ENCODE data around the gene OR4F6. TPM values are rescaled to one million over a fixed set of nuclear protein-coding genes. Genes with fewer than 3 reads are reported as not detected.
"Not testable (repeated sequence)": the region's sequence is repeated elsewhere in the genome, so short reads cannot be mapped to it uniquely, and the experiment has no call there.

OR4F6 gene, protein sequence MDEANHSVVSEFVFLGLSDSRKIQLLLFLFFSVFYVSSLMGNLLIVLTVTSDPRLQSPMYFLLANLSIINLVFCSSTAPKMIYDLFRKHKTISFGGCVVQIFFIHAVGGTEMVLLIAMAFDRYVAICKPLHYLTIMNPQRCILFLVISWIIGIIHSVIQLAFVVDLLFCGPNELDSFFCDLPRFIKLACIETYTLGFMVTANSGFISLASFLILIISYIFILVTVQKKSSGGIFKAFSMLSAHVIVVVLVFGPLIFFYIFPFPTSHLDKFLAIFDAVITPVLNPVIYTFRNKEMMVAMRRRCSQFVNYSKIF
- total RNA-seq = not detected
- polyA plus RNA-seq = not detected

DNA sequence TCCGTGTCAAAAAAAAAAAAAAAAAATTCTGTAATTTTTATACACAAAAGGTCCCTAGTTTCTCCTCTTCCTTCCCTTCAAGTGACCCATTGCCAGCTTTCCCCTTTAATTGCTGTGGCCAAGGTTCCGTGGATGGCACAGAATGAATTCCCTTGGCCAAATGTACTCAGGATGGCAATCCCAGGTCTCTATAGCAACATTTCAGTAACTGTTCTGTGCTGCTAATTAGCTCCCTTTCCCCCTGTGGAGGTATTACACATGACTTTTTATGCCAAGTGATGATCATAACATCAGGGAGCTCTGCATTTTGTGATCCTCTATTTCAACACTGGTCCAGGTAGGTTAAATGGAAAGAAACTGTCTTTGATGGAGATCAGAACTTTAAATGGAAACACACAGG lies at the start of gene OR4F6:
Gene OR4F6 (plus strand): TSS at position 301 of the 400 bp plus-strand sequence. CDS start 2,211 bp downstream, outside the sequence.
- no peak for DNase-seq (ENCODE audit: low spot score)
- Histone ChIP-seq H3K27ac (ENCODE audit: low read depth in 1 of 2, low read length in 2 of 2) (no peak within 1 kb of the TSS), H3K9me3 (ENCODE audit: control insufficient read depth in 4 of 4, low read length in 3 of 4) (no peaks in the 10 kb centered on the region), H3K4me3 (ENCODE audit: low read depth in 1 of 3, low read length in 3 of 3) (no peak within 1 kb of the TSS), H3K9ac (ENCODE audit: low read depth in 1 of 2, low read length in 2 of 2) (no peak within 1 kb of the TSS), H3K27me3 (ENCODE audit: control insufficient read depth in 4 of 4, insufficient read depth in 4 of 4, low read length in 3 of 4) (peaks cover 0 to 7% (median 2%) of the 10 kb centered on the region in 4 donors), H3K36me3 (ENCODE audit: control insufficient read depth in 4 of 4, insufficient read depth in 3 of 4, low read depth in 1 of 4, low read length in 3 of 4) (no peaks in the 10 kb centered on the region), H3K4me1 (ENCODE audit: control insufficient read depth in 4 of 4, insufficient read depth in 4 of 4, low read length in 3 of 4) (no peaks in the 10 kb centered on the region)
- no peak for TF ChIP-seq RAD21 (IDR thresholded peaks at IDR 0.05)
- TF ChIP-seq SP1 (IDR thresholded peaks at IDR 0.05) = no peak
- TF ChIP-seq, protein P1, sequence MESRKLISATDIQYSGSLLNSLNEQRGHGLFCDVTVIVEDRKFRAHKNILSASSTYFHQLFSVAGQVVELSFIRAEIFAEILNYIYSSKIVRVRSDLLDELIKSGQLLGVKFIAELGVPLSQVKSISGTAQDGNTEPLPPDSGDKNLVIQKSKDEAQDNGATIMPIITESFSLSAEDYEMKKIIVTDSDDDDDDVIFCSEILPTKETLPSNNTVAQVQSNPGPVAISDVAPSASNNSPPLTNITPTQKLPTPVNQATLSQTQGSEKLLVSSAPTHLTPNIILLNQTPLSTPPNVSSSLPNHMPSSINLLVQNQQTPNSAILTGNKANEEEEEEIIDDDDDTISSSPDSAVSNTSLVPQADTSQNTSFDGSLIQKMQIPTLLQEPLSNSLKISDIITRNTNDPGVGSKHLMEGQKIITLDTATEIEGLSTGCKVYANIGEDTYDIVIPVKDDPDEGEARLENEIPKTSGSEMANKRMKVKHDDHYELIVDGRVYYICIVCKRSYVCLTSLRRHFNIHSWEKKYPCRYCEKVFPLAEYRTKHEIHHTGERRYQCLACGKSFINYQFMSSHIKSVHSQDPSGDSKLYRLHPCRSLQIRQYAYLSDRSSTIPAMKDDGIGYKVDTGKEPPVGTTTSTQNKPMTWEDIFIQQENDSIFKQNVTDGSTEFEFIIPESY (IDR thresholded peaks at IDR 0.05) = no peak
- no peak for TF ChIP-seq GABPA (IDR thresholded peaks at IDR 0.05 in 1 of 2, conservative IDR thresholded peaks at IDR 0.05 in 1 of 2)
- TF ChIP-seq RXRA (IDR thresholded peaks at IDR 0.05) = no peak
- no peak for TF ChIP-seq HNF4A (conservative IDR thresholded peaks at IDR 0.05)
- TF ChIP-seq, protein P2, sequence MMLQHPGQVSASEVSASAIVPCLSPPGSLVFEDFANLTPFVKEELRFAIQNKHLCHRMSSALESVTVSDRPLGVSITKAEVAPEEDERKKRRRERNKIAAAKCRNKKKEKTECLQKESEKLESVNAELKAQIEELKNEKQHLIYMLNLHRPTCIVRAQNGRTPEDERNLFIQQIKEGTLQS (IDR thresholded peaks at IDR 0.05) = no peak
- no peak for TF ChIP-seq NR2F2 (IDR thresholded peaks at IDR 0.05)
- TF ChIP-seq HNF4G (IDR thresholded peaks at IDR 0.05) = no peak
- TF ChIP-seq, protein P3, sequence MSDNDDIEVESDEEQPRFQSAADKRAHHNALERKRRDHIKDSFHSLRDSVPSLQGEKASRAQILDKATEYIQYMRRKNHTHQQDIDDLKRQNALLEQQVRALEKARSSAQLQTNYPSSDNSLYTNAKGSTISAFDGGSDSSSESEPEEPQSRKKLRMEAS (IDR thresholded peaks at IDR 0.05) = no peak
- TF ChIP-seq, protein P4, sequence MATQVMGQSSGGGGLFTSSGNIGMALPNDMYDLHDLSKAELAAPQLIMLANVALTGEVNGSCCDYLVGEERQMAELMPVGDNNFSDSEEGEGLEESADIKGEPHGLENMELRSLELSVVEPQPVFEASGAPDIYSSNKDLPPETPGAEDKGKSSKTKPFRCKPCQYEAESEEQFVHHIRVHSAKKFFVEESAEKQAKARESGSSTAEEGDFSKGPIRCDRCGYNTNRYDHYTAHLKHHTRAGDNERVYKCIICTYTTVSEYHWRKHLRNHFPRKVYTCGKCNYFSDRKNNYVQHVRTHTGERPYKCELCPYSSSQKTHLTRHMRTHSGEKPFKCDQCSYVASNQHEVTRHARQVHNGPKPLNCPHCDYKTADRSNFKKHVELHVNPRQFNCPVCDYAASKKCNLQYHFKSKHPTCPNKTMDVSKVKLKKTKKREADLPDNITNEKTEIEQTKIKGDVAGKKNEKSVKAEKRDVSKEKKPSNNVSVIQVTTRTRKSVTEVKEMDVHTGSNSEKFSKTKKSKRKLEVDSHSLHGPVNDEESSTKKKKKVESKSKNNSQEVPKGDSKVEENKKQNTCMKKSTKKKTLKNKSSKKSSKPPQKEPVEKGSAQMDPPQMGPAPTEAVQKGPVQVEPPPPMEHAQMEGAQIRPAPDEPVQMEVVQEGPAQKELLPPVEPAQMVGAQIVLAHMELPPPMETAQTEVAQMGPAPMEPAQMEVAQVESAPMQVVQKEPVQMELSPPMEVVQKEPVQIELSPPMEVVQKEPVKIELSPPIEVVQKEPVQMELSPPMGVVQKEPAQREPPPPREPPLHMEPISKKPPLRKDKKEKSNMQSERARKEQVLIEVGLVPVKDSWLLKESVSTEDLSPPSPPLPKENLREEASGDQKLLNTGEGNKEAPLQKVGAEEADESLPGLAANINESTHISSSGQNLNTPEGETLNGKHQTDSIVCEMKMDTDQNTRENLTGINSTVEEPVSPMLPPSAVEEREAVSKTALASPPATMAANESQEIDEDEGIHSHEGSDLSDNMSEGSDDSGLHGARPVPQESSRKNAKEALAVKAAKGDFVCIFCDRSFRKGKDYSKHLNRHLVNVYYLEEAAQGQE (IDR thresholded peaks at IDR 0.05) = no peak
- TF ChIP-seq, protein P5, sequence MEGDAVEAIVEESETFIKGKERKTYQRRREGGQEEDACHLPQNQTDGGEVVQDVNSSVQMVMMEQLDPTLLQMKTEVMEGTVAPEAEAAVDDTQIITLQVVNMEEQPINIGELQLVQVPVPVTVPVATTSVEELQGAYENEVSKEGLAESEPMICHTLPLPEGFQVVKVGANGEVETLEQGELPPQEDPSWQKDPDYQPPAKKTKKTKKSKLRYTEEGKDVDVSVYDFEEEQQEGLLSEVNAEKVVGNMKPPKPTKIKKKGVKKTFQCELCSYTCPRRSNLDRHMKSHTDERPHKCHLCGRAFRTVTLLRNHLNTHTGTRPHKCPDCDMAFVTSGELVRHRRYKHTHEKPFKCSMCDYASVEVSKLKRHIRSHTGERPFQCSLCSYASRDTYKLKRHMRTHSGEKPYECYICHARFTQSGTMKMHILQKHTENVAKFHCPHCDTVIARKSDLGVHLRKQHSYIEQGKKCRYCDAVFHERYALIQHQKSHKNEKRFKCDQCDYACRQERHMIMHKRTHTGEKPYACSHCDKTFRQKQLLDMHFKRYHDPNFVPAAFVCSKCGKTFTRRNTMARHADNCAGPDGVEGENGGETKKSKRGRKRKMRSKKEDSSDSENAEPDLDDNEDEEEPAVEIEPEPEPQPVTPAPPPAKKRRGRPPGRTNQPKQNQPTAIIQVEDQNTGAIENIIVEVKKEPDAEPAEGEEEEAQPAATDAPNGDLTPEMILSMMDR (IDR thresholded peaks at IDR 0.05; ENCODE audit: low read depth, low read length, missing input control) = no peak
- TF ChIP-seq TAF1 (conservative IDR thresholded peaks at IDR 0.05) = no peak
- TF ChIP-seq FOXA2 (IDR thresholded peaks at IDR 0.05) = no peak
- no peak for TF ChIP-seq FOXA1 (IDR thresholded peaks at IDR 0.05)
- TF ChIP-seq YY1 (IDR thresholded peaks at IDR 0.05) = no peak
- TF ChIP-seq JUND (IDR thresholded peaks at IDR 0.05) = no peak
- TF ChIP-seq EGR1 (IDR thresholded peaks at IDR 0.05; ENCODE audit: low read depth in 2 of 2) = no peak
- WGBS = 80% methylated on average over 2 of the region's 2 CpGs

DNA sequence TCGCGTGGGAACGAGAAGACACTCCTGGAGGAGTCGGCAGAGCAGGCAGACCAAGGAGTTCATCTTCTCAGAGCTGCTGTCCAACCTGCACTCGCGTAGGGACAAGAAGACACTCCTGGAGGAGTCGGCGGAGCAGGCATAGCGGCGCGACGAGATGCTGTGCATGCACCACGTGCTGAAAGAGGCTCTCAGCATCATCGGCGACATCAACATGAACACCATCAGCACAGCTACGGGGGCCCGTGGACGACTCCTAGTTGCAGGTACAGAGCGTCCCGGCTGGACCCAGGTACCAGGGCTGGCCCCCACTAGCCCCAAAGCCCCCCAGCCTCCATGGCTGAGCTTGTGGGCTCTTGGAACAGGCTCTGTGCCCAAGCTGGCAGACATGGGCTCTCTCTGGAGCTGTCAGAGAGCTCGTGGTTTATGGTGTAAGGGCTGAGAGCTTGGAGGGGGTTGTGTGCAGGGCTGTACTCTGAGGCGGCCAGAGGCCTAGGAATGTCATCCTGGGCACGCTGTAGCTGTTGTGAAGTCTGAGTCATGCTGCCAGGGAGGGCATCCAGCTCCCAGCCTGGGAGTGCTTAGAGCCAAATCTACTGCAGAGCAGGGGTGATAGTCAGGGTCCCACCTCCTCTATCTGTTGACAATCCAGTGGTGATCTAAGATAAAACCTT lies 38.5 kb upstream of the OR4F6 start:
- H3K36me3 ChIP-seq (ENCODE audit: control insufficient read depth in 4 of 4, insufficient read depth in 3 of 4, low read depth in 1 of 4, low read length in 3 of 4); H3K27ac ChIP-seq (ENCODE audit: low read depth in 1 of 2, low read length in 2 of 2); DNase-seq (ENCODE audit: low spot score); H3K4me1 ChIP-seq (ENCODE audit: control insufficient read depth in 4 of 4, insufficient read depth in 4 of 4, low read length in 3 of 4); H3K27me3 ChIP-seq (ENCODE audit: control insufficient read depth in 4 of 4, insufficient read depth in 4 of 4, low read length in 3 of 4); H3K9me3 ChIP-seq (ENCODE audit: control insufficient read depth in 4 of 4, low read length in 3 of 4); H3K4me3 ChIP-seq (ENCODE audit: low read depth in 1 of 3, low read length in 3 of 3); H3K9ac ChIP-seq (ENCODE audit: low read depth in 1 of 2, low read length in 2 of 2): not testable (repeated sequence)
- WGBS = 89% methylated on average over 22 of the region's 23 CpGs

DNA sequence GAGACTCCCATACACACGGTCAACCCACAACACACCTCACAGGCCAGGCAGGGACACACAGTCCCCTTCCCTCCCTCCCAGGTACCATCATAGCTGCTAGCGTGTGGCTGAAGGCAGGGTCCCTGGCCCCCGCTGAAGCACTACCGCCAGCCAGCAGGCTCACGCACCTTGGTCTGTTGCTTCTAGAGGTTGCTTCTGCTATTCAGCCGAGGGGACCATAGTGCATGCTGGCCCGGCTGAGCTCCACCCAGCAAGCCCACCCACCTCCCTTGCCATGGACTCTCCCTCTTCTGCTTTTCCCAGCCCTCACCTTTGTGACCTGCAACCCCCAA lies 38.0 kb upstream of the OR4F6 start:
- H3K4me3 ChIP-seq (ENCODE audit: low read depth in 1 of 3, low read length in 3 of 3); H3K36me3 ChIP-seq (ENCODE audit: control insufficient read depth in 4 of 4, insufficient read depth in 3 of 4, low read depth in 1 of 4, low read length in 3 of 4); H3K27me3 ChIP-seq (ENCODE audit: control insufficient read depth in 4 of 4, insufficient read depth in 4 of 4, low read length in 3 of 4); H3K4me1 ChIP-seq (ENCODE audit: control insufficient read depth in 4 of 4, insufficient read depth in 4 of 4, low read length in 3 of 4); H3K9me3 ChIP-seq (ENCODE audit: control insufficient read depth in 4 of 4, low read length in 3 of 4); DNase-seq (ENCODE audit: low spot score); H3K27ac ChIP-seq (ENCODE audit: low read depth in 1 of 2, low read length in 2 of 2); H3K9ac ChIP-seq (ENCODE audit: low read depth in 1 of 2, low read length in 2 of 2): not testable (repeated sequence)
- WGBS = 92% methylated on average over 7 of the region's 7 CpGs

Measured in liver (tissue), 9 donors.